Astrocyte (in vitro differentiated cells and primary cell): ENCODE results near the gene HMGB3.

Experiments used
- EZH2 ChIP-seq: IDR thresholded peaks from 2 replicates; pipeline ENCODE4 v1.6.1; 2012; ENCODE audit warnings: mild to moderate bottlenecking, low read length, inconsistent platforms; ENCODE audit not compliant: insufficient read depth
- TF ChIP-seq, protein P1 (sequence below): IDR thresholded peaks from 2 replicates; pipeline ENCODE4 v1.5.1; 2011; ENCODE audit warnings: low read depth, mild to moderate bottlenecking, inconsistent platforms, low read length, moderate library complexity; ENCODE audit not compliant: insufficient read depth

DNA sequence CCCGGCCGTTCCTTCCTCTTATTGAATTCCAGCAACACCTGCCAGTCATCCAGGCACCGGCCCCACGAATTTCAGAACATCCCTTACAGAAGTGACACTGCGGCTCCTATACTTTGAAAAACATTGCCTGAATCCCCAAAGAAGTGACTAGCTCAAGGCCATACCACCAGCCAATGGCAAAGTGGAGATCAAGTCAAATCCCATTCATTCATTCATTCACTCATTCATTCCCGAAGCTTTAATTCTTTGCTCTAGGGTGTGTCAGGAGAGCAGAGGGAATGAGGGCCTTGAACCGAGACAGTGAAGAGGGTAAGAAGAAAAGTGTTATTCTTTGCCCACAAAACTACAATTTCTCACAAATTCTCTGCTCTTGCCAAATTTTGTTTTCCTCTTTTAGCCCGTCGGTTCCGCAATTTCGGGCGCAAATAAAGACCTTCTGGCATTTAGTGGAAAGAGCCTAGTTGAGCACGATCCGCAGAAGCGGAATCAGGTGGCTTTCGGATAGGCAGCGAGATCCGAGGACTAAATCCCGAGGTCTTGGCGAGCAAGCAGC is 824 bp upstream of the HMGB3 start:
- TF ChIP-seq, protein P1, sequence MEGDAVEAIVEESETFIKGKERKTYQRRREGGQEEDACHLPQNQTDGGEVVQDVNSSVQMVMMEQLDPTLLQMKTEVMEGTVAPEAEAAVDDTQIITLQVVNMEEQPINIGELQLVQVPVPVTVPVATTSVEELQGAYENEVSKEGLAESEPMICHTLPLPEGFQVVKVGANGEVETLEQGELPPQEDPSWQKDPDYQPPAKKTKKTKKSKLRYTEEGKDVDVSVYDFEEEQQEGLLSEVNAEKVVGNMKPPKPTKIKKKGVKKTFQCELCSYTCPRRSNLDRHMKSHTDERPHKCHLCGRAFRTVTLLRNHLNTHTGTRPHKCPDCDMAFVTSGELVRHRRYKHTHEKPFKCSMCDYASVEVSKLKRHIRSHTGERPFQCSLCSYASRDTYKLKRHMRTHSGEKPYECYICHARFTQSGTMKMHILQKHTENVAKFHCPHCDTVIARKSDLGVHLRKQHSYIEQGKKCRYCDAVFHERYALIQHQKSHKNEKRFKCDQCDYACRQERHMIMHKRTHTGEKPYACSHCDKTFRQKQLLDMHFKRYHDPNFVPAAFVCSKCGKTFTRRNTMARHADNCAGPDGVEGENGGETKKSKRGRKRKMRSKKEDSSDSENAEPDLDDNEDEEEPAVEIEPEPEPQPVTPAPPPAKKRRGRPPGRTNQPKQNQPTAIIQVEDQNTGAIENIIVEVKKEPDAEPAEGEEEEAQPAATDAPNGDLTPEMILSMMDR: no peak
- TF ChIP-seq EZH2: no peak
